ENCODE data around the gene SEL1L. TPM values are rescaled to one million over a fixed set of nuclear protein-coding genes. Genes with fewer than 3 reads are reported as not detected.
A peak's percentile ranks its signal among the peaks of the same experiment; 100 is the strongest.
"Not testable (repeated sequence)": the region's sequence is repeated elsewhere in the genome, so short reads cannot be mapped to it uniquely, and the experiment has no call there.

The SEL1L gene
- polyA plus RNA-seq, 1 experiment = 40.7 TPM

GRCh38 chr14:81464253-81465002, 69.2 kb downstream of the SEL1L start:
- Histone ChIP-seq H3K27ac (ENCODE audit: low read depth, low read length) (no peak overlapping the region), H3K27me3 (ENCODE audit: control insufficient read depth, insufficient read depth, low read length) (no peaks in the 10 kb centered on the region), H3K4me3 (ENCODE audit: low read depth, low read length) (peak overlapping the region; percentile 62), H3K9me3 (ENCODE audit: control insufficient read depth, insufficient read depth, low read length) (no peaks in the 10 kb centered on the region)
- ChIA-PET POLR2A (interaction anchor here (0.6 to 1.0 kb wide), 2 partner anchors 21 to 243 kb away, joined by 3 to 4 read pairs; partner anchors contain the start of gene GTF2A1), CTCF (interaction anchor here (0.5 to 4.5 kb wide), 52 partner anchors 9 to 491 kb away, joined by 3 to 156 read pairs (median 4); partner anchors contain the start of gene SEL1L)
- TF ChIP-seq CTCF (IDR thresholded peaks at IDR 0.05; ENCODE audit: low read depth, low read length) = peak; percentile 88
- peak; percentile 30 for DNase-seq (ENCODE audit: low read depth, low spot score)

- CTCF ChIA-PET = interaction anchor here (2.7 kb wide), 1 partner anchor 465 kb away, joined by 29 read pairs; no protein-coding TSS in a partner anchor
- H3K27ac ChIP-seq (ENCODE audit: low read depth, low read length); H3K27me3 ChIP-seq (ENCODE audit: control insufficient read depth, insufficient read depth, low read length); H3K9me3 ChIP-seq (ENCODE audit: control insufficient read depth, insufficient read depth, low read length); POLR2A ChIA-PET; DNase-seq (ENCODE audit: low read depth, low spot score); H3K4me3 ChIP-seq (ENCODE audit: low read depth, low read length): not testable (repeated sequence)
Observed at GRCh38 chr14:81462356-81462755, 71.3 kb downstream of the SEL1L start.

GRCh38 chr14:81459912-81460311, 73.7 kb downstream of the SEL1L start:
- H3K27me3 ChIP-seq (ENCODE audit: control insufficient read depth, insufficient read depth, low read length) = no peaks in the 10 kb centered on the region
- H3K4me3 ChIP-seq (ENCODE audit: low read depth, low read length) = no peak overlapping the region
- TF ChIP-seq CTCF (IDR thresholded peaks at IDR 0.05; ENCODE audit: low read depth, low read length) = no peak
- DNase-seq (ENCODE audit: low read depth, low spot score) = no peak
- H3K27ac ChIP-seq (ENCODE audit: low read depth, low read length) = no peak overlapping the region
- CTCF ChIA-PET = interaction anchor here (0.6 to 2.5 kb wide), 2 partner anchors 190 to 275 kb away, joined by 4 to 9 read pairs; no protein-coding TSS in a partner anchor
- POLR2A ChIA-PET = no interaction called here
- H3K9me3 ChIP-seq (ENCODE audit: control insufficient read depth, insufficient read depth, low read length) = no peaks in the 10 kb centered on the region

GRCh38 chr14:81458352-81458751, 75.3 kb downstream of the SEL1L start:
- ChIA-PET POLR2A (interaction anchor here (0.6 kb wide), 1 partner anchor 238 kb away, joined by 4 read pairs; no protein-coding TSS in a partner anchor), CTCF (no interaction called here)
- no peak overlapping the region for H3K4me3 ChIP-seq (ENCODE audit: low read depth, low read length)

GRCh38 chr14:81455390-81455789, 78.3 kb downstream of the SEL1L start:
- Histone ChIP-seq H3K4me3 (ENCODE audit: low read depth, low read length) (no peak overlapping the region), H3K27ac (ENCODE audit: low read depth, low read length) (no peak overlapping the region), H3K9me3 (ENCODE audit: control insufficient read depth, insufficient read depth, low read length) (no peaks in the 10 kb centered on the region), H3K27me3 (ENCODE audit: control insufficient read depth, insufficient read depth, low read length) (no peaks in the 10 kb centered on the region)
- no peak for TF ChIP-seq CTCF (IDR thresholded peaks at IDR 0.05; ENCODE audit: low read depth, low read length)
- POLR2A ChIA-PET = no interaction called here
- no peak for DNase-seq (ENCODE audit: low read depth, low spot score)
- CTCF ChIA-PET = interaction anchor here (0.8 to 6.8 kb wide), 5 partner anchors 10 to 485 kb away, joined by 3 to 116 read pairs (median 26); no protein-coding TSS in a partner anchor

More at GRCh38 chr14:81458352-81458751, 75.3 kb downstream of the SEL1L start:
- no peak overlapping the region for H3K27ac ChIP-seq (ENCODE audit: low read depth, low read length)
- H3K27me3 ChIP-seq (ENCODE audit: control insufficient read depth, insufficient read depth, low read length) = no peaks in the 10 kb centered on the region
- no peaks in the 10 kb centered on the region for H3K9me3 ChIP-seq (ENCODE audit: control insufficient read depth, insufficient read depth, low read length)
- TF ChIP-seq CTCF (IDR thresholded peaks at IDR 0.05; ENCODE audit: low read depth, low read length) = no peak
- no peak for DNase-seq (ENCODE audit: low read depth, low spot score)

Measured in AG04450 (cell line).